Measurements from ENCODE around the gene MUL1.

The MUL1 gene

DNA sequence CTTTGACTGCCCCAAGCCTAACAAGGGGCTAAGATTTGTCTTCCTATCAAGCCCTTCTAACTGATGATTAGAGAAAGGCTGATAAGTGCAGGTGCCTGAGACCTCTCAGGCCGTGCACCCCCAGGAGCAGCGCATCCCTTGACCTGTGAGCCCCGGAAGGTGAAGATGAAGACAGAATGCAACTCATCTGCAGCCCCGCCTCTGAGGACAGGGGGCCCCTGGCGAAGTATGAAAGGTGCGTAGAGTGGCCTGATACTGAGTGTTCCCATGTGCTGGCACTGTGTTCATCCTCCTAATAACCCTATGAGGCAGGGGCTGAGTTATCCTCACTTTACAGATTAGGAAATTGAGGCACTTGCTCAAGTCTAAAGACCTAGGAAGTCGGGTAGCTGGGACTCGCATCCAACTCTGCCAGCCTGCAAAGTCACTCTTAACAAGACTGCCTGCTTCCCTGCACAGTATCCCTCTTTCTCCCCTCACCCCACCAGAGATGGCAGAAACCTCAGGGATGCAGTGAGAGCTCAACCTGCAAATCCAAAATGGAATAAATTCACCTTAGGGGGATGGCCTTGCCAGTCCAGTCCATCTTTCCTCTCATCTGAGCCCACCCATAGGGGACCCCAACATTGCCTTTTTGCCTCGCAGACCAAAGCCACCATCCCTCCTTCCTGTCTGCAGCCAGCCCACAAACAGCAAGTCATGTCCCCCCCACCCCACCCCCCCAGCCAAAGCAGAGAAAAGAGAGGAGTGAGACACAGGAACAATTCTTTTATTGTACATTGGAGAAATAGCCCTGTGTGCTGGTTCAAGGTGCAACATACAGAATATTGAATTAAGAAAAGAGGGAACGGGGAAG lies 26.1 kb downstream of the MUL1 start:
- in situ Hi-C loops (cut with MboI; ENCODE audit: low sequenced_read_pairs, unreplicated experiment) = loop anchor here (25.0 kb wide), 1 partner anchor 570 kb away; the partner anchor contains the start of gene PLA2G2E
- DNase-seq (ENCODE audit: low spot score) = no peak
- TF ChIP-seq, protein P1, sequence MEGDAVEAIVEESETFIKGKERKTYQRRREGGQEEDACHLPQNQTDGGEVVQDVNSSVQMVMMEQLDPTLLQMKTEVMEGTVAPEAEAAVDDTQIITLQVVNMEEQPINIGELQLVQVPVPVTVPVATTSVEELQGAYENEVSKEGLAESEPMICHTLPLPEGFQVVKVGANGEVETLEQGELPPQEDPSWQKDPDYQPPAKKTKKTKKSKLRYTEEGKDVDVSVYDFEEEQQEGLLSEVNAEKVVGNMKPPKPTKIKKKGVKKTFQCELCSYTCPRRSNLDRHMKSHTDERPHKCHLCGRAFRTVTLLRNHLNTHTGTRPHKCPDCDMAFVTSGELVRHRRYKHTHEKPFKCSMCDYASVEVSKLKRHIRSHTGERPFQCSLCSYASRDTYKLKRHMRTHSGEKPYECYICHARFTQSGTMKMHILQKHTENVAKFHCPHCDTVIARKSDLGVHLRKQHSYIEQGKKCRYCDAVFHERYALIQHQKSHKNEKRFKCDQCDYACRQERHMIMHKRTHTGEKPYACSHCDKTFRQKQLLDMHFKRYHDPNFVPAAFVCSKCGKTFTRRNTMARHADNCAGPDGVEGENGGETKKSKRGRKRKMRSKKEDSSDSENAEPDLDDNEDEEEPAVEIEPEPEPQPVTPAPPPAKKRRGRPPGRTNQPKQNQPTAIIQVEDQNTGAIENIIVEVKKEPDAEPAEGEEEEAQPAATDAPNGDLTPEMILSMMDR (IDR thresholded peaks at IDR 0.05; ENCODE audit: borderline replicate concordance, control extremely low read depth, extremely low read depth, insufficient read depth, missing control alignments) = no peak

DNA sequence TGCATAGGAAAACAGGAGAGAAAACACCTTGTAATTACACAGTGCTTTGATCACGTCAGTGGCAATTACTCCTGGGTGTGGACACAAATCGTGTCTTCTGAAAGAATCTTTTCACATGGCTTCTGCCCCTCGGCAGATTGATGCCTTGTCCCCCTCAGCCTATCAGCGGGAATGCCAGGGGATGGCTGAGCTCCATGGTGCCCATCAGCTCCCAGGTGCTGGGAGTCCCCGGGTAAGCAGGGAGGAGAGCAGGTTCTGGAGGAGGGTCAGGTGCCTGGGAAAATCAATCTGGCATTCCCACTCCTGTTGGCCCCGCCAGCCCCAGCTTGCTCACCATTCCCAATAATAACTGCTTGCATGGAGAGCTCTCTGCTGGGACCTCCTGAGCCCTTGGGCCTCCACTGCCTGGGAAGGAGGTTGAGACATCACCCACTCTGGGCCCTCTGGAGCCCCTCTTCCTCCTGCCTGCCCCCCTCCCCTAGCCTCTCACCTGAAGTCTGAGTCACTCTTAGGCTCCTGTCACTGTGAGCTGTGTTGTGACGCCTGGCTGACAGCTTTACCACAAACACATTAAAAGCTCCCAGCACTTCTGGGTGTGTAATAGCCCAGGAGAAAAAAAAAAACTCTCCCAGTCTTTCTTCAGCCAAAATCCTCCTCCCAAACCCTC lies 26.9 kb downstream of the MUL1 start:
- TF ChIP-seq, protein P1 (IDR thresholded peaks at IDR 0.05; ENCODE audit: borderline replicate concordance, control extremely low read depth, extremely low read depth, insufficient read depth, missing control alignments) = no peak
- in situ Hi-C loops (cut with MboI; ENCODE audit: low sequenced_read_pairs, unreplicated experiment) = loop anchor here (25.0 kb wide), 1 partner anchor 569 kb away; the partner anchor contains the start of gene PLA2G2E
- DNase-seq (ENCODE audit: low spot score) = no peak

DNA sequence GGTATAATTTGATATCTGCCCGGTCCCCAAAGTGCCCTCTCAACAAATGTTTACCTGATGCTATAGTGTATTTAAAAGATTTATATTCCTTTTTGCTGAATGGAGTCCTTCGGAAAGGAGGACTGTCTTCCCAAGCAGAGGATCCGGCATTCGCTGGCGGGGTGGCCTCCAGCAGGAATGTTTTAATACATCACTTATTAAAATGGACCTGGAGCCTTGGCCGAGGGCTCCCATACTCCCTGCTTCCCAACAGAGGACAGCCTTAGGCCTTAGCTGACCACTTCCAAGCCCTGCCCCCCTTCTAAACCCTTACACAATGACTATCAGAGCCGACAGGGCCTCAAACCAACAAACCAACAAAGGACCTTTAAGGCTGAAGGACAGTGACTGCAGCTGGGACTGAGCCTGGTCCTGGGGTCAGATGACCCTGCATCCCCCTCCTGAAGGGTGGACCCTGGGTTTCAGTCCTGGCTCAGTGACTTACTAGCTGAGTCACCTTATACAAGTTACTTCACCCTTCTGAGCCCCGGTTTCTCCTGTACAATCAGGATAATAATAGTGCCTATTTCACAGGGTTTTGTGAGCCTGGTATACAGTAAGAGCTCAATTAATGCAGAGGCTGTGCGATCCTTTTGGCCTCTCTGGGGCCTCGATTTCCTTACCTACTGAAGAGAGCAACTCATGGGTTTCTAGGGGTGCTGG lies 27.6 kb downstream of the MUL1 start:
- TF ChIP-seq, protein P1 (IDR thresholded peaks at IDR 0.05; ENCODE audit: borderline replicate concordance, control extremely low read depth, extremely low read depth, insufficient read depth, missing control alignments) = no peak
- in situ Hi-C loops (cut with MboI; ENCODE audit: low sequenced_read_pairs, unreplicated experiment) = loop anchor here (25.0 kb wide), 1 partner anchor 568 kb away; the partner anchor contains the start of gene PLA2G2E
- no peak for DNase-seq (ENCODE audit: low spot score)

DNA sequence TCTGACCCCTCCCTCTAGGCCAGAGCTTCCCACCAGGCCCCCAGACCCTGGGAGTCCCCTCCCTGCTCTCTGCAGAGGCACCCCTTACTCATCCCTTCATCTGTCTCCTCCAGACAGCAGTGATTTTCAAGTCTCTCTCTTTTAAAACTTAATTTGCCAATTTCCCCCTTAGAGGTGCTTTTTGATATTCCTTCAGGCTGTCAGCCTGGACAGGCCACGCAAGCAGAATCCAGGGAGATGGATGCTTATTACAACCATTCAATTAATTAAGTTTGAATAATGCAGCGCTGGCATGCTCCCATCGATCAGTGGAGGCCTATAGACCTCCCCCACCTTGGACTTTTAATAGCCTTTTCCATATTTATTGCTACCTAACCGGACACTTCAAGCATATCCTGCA lies 28.1 kb downstream of the MUL1 start:
- in situ Hi-C loops (cut with MboI; ENCODE audit: low sequenced_read_pairs, unreplicated experiment) = loop anchor here (25.0 kb wide), 1 partner anchor 568 kb away; the partner anchor contains the start of gene PLA2G2E

DNA sequence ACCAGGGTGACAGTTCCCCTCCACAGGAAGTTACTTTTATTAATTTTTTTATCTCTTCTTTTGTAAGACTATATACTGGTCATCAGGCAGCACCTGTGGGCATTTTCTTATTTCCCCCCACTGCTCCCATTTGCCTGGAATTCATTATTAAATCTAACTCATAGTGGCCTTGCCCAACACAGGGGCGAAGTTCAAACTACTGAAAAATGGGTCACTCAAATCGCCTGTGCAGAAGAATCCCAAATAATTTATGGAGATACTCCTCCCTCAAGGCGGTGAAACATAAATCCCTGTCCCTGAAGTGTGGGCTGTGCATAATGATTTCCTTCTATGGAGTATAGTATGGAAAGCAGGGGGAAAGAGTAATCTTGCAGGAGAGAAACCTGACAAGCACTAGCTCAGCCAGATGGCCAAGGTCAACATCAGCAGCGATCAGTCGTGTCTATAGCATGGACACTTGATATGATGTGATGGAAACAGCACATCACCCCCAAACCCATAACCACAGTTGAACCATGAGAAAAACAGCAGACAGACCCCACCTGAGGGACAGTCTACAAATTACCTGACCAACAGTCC lies 29.8 kb downstream of the MUL1 start:
- TF ChIP-seq, protein P1 (IDR thresholded peaks at IDR 0.05; ENCODE audit: borderline replicate concordance, control extremely low read depth, extremely low read depth, insufficient read depth, missing control alignments) = no peak
- in situ Hi-C loops (cut with MboI; ENCODE audit: low sequenced_read_pairs, unreplicated experiment) = loop anchor here (25.0 kb wide), 1 partner anchor 566 kb away; the partner anchor contains the start of gene PLA2G2E
- DNase-seq (ENCODE audit: low spot score) = no peak

More for the DNA sequence above, 28.1 kb downstream of the MUL1 start:
- no peak for DNase-seq (ENCODE audit: low spot score)
- TF ChIP-seq, protein P1 (IDR thresholded peaks at IDR 0.05; ENCODE audit: borderline replicate concordance, control extremely low read depth, extremely low read depth, insufficient read depth, missing control alignments) = no peak

Measured in GM13976 (cell line).